NCI-H748 (cell line): ENCODE measurements around the gene WBP4.
"Not testable (repeated sequence)": the region's sequence is repeated elsewhere in the genome, so short reads cannot be mapped to it uniquely, and the experiment has no call there.

ENCODE experiments used
- DNase-seq: peaks from one replicate; lab custom pipeline; 2025; ENCODE audit not compliant: unreplicated experiment; lab: John Stamatoyannopoulos, UW

WBP4 gene

GRCh38 chr13:41061075-41061913 lies at the start of gene WBP4:
Gene WBP4, plus strand, starts transcription at chr13:41061509. Its CDS starts 165 bp downstream, at chr13:41061674.
- DNase-seq = peak; percentile 94

GRCh38 chr13:41012536-41012935 lies 48.8 kb upstream of the WBP4 start:
- DNase-seq = no peak

- no peak for DNase-seq
Measured at GRCh38 chr13:41013835-41014234, 47.5 kb upstream of the WBP4 start.

- DNase-seq = no peak
Measured at GRCh38 chr13:41015920-41016319, 45.4 kb upstream of the WBP4 start.

GRCh38 chr13:41017159-41017558 lies 44.1 kb upstream of the WBP4 start:
- peak; percentile 26 for DNase-seq

- DNase-seq = peak; percentile 34
Measured at GRCh38 chr13:41017817-41018601, 43.3 kb upstream of the WBP4 start.

- DNase-seq = no peak
Measured at GRCh38 chr13:41018602-41018948, 42.7 kb upstream of the WBP4 start.

GRCh38 chr13:41019011-41019487 lies 42.3 kb upstream of the WBP4 start, which contains the start of gene ELF1:
Gene ELF1, minus strand, starts transcription at chr13:41019316. Its CDS starts 37,262 bp downstream, at chr13:40982054.
- DNase-seq = peak; percentile 93

GRCh38 chr13:41019578-41020347 lies 41.5 kb upstream of the WBP4 start:
- no peak for DNase-seq

- peak; percentile 38 for DNase-seq
Measured at GRCh38 chr13:41025518-41025917, 35.8 kb upstream of the WBP4 start.

GRCh38 chr13:41026788-41027187 lies 34.5 kb upstream of the WBP4 start:
- no peak for DNase-seq

GRCh38 chr13:41028051-41028450 lies 33.3 kb upstream of the WBP4 start:
- DNase-seq = no peak

GRCh38 chr13:41029629-41030028 lies 31.7 kb upstream of the WBP4 start:
- peak; percentile 38 for DNase-seq

GRCh38 chr13:41032691-41033376 lies 28.5 kb upstream of the WBP4 start:
- DNase-seq = no peak

- no peak for DNase-seq
Measured at GRCh38 chr13:41034382-41034781, 26.9 kb upstream of the WBP4 start.

GRCh38 chr13:41034881-41035280 lies 26.4 kb upstream of the WBP4 start:
- DNase-seq = no peak

GRCh38 chr13:41036557-41036956 lies 24.8 kb upstream of the WBP4 start:
- not testable (repeated sequence) for DNase-seq

GRCh38 chr13:41039746-41040145 lies 21.6 kb upstream of the WBP4 start:
- no peak for DNase-seq

GRCh38 chr13:41040584-41041334 lies 20.6 kb upstream of the WBP4 start:
- DNase-seq = no peak

GRCh38 chr13:41042419-41042818 lies 18.9 kb upstream of the WBP4 start:
- DNase-seq = not testable (repeated sequence)
